Stimulated activated naive CD8-positive, alpha-beta T cell treated with anti-CD3 and anti-CD28 coated beads, Interleukin-15, Interleukin-2, amounts not matched to agents 100 U/mL and 50 U/mL, for 24 hours (primary cell): Measurements from ENCODE around the gene WIPI1.
A peak's percentile ranks its signal among the peaks of the same experiment; 100 is the strongest.
"Not testable (repeated sequence)": the region's sequence is repeated elsewhere in the genome, so short reads cannot be mapped to it uniquely, and the experiment has no call there.

Experiments used
- ATAC-seq: fragments of 150-1000 bp; cut with Tn5 transposase; one replicate; pipeline ENCODE4 v1.10.0; 2021
- DNase-seq: peaks from one replicate; pipeline ENCODE4 v3.0.0; 2021

WIPI1 gene

DNA sequence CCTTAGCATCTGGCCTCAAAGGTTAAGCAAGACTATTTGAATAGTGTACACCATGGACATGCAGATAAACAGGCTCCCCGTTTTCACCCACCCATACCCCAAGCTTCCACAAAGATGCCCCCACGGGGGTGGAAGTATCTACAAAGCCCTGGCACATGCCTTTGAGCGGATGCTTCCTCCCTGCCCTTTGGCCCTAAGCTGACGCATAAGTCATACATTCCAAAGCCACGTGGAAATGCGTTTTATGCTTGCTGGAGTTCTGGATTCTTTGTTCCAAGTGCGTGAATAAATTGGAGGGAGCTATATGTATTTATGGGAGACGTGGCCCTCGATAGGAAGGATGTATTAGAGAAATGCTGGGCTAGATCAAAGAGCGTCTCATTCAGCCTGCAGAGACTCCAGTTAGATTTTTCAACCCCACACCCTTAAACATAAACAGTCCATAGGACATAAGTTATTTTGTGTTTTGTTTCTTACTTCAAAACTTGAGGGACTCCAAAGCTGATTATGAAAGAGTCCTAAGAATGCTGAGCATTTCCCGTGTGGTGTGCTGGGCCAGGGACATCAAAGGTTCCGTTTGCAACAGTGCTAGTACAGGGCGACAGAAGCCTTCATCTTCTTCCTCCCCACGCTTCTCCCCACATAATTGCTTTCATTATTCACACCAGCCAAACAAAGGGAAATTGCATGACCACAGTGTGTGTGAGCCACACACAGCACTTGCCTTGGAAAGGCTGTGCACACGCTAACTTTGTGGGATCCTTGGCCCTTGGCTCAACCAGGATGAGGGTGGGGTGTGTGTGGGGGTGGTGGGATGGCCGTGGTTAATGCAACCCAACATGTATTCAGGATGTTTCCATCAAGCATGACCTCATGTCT lies 73.6 kb downstream of the WIPI1 start:
- DNase-seq, result peak; percentile 30
- peak; percentile 83 for ATAC-seq

GRCh38 chr17:68383120-68383442 lies 74.2 kb downstream of the WIPI1 start:
- ATAC-seq (no peak), DNase-seq (no peak)

DNA sequence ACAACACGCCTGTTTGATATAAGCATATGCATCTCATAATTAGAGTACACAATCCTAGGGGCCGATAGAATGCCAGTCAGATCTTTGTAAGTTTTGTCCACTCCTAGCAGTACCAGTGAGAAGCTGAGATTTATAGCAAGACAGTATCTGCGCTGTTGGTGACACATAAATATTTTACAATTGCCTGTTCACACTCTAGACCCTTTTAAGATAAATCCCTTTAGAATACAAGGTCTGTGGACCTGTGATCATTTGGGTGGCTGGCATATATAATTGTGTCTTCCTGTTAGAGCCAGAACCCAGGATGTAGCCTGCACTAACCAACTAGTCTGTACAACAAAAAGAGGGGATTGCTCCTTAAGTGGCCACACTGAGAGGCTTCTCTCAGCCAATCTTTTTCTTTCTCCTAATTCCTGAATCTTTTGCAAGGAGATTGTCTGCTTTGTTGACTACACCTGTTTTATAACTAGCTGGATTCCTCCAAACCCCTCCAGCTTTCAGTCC lies 74.7 kb downstream of the WIPI1 start:
- ATAC-seq (no peak), DNase-seq (no peak)

- DNase-seq, result peak; percentile 42
- no peak for ATAC-seq
These were observed 76.0 kb downstream of the WIPI1 start for GRCh38 chr17:68381076-68381900.

DNA sequence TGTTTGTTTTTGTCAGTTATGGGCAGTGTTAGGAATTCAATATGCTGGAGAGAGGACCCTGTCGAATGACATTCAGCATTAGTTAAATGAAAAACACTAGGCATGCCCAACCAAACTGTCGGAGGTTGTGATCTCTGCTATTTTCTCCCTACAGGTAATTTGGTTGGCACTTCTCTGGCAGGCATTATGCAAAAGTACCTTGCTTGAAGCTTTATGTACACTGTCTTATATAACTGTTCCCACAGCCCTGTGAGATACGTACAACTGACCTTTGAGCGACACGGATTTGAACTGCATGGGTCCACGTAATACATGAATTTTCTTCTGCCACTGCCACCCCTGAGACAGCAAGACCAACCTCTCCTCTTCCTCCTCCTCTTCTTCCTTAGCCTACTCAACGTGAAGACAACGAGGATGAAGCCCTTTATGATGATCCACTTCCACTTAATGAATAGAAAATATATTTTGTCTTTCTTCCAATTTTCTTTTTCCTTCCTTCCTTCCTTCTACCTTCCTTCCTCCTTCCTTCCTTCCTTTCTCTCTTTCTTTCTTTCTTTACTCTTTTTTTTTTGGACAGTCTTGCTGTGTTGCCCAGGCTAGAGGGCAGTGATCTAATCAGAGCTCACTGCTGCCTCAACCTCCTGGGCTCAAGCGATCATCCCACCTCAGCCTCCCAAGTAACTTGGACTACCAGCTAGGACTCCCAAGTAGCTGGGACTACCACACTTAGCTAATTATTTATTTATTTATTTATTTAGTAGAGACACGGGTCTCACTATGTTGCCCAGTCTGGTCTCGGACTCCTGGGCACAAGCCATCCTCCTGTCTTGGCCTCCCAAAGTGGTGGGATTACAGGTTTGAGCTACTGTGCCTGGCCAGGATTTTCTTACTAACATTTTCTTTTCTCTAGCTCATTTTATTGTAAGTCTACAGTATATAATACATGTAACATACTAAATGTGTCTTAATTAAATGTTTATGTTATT lies 77.3 kb downstream of the WIPI1 start:
- ATAC-seq (no peak), DNase-seq (no peak)

DNA sequence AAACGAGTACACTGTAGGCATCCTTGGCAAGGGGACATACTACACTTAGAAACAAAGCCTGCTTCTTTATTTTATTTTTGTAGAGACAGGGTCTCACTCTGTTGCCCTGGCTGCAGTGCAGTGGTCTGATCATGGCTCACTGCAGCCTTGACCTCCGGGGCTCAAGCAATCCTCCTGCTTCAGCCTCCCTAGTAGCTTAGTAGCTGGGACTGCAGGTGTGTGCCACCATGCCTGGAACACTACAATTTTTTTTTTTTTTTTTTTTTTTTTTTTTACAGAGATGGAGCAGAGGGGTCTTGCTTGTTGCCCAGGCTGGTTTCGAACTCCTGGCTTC lies 78.2 kb downstream of the WIPI1 start:
- ATAC-seq (no peak), DNase-seq (no peak)

DNA sequence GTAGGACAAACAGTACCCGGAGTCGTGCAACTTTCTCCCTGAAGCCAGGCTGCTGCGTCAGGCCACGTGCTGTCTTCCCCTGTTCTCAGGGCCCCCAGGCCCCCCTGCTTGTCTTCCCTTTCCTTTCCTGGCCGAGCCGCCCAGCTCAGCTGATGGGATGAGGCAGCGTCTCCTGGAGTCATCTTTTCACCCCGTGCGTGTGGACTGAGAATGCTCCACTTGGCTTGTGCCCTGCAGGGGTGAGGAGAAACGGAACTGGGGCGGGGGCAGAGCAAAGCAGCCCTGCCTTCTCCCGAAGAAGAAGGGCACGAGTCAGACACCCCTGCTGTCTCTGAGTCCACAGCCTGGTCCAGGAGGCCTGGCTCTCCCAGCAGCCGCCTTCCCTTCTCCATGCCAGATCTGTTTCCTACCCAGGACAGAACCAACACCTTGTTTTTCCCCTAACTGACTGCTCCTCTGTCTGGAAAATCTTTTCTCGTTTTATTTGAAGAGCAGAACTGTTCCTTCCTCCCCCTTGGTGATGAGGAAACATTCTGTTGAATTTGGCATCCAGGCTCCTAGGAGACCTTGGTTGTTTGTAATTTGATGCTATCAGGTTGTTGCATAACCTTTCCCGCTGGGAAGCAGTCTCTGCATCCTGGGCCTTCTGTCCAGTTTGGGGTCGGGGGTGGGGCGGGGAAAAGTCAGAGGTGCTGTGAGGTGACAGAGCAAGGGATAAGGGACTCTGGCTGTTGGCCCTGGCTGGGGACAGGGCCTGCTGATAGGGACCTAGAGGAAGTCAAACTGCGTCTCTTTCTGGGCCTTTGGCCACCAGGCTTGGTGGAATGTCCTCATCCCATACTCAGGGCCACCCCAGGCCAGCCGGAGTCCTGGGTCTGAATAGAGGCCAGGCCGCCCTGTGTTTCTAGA lies 78.8 kb downstream of the WIPI1 start:
- DNase-seq, result no peak
- ATAC-seq, result no peak

DNA sequence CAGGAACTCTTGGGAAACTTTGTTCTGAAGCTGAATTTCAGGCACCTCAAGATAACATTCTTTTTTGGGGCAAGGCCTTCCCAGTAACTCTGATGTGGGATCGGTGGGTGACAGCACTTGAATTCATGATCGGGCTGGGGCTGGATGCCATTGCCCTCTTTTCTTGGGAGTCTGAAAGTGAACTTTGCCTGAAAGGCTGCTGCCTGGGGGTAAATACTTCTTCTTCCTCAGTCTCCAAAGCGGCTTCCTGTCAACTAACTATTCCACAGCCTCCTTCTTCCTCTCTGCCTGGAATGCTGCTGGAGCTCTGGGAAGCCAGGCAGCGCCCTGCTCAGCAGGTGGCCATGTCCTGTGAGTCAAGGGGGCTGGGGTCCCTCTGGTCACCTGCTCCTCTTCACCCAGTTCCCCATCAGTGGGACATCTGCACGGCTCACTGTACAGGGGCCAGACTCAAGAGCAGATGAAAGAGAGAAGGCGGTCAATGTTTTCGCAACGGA lies 79.5 kb downstream of the WIPI1 start:
- ATAC-seq (no peak), DNase-seq (no peak)

DNA sequence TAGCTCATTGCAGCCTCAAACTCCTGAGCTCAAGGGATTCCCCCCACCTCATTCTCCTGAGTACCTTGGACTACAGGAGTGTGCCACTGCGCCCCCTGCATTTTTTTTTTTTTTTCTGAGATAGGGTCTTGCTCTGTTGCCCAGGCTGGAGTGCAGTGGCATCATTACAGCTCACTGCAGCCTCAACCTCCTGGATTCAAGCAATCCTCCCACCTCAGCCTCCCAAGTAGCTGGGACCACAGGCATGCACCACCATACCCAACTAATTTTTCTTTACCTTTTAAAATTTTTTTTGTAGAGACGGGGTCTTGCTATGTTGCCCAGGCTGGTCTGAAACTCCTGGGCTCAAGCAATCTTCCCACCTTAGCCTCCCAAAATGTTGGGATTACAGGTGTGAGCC lies 81.1 kb downstream of the WIPI1 start:
- ATAC-seq, DNase-seq: not testable (repeated sequence)

DNA sequence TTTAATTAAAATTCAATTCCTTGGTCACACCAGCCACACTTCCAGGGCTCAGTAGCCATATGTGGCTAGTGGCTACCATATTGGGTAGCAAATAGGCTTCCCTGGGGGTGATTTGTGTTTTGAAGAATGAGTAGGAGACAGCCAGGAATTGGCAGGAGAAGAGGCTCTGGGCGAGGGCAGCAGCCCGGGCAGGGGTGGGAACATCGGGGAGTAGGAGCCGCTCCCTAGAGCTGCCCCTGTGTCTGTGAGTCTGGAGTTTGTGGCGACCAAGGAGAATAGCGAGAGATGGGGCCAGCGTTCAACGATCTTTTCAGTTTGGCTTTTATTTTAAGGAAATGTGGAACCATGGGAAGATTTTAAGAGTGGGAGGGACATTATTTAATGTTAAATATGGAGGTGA lies 81.7 kb downstream of the WIPI1 start:
- ATAC-seq, result no peak
- DNase-seq, result no peak
